Astrocyte (in vitro differentiated cells and primary cell): Measurements from ENCODE around the gene SLC16A6. TPM values are rescaled to one million over a fixed set of nuclear protein-coding genes. Genes with fewer than 3 reads are reported as not detected.

Experiments used
- DNase-seq: peaks from one replicate; pipeline ENCODE4 v3.0.0-alpha.2; 2010; ENCODE audit warnings: low read depth
- FAIRE-seq: peaks from 2 replicates; lab custom pipeline; 2011; peaks lifted over from hg19 to GRCh38; lab: Jason Lieb, UNC
- H2AFZ ChIP-seq: 2 replicates; pipeline ENCODE4 v1.6.0; 2012; ENCODE audit warnings: low read depth, low read length, inconsistent platforms
- H3K27ac ChIP-seq: 2 replicates; pipeline ENCODE4 v1.5.1; 2011; ENCODE audit warnings: low read depth, low read length, inconsistent platforms
- H3K27me3 ChIP-seq: 2 replicates; pipeline ENCODE4 v1.6.0; 2011; ENCODE audit warnings: low read length, inconsistent platforms; ENCODE audit not compliant: insufficient read depth
- H3K36me3 ChIP-seq: 2 replicates; pipeline ENCODE4 v1.5.1; 2011; ENCODE audit warnings: low read length, inconsistent platforms; ENCODE audit not compliant: insufficient read depth
- H3K4me1 ChIP-seq: 2 replicates; pipeline ENCODE4 v1.5.1; 2011; ENCODE audit warnings: low read length, inconsistent platforms; ENCODE audit not compliant: insufficient read depth
- H3K4me2 ChIP-seq: 2 replicates; pipeline ENCODE4 v1.6.0; 2012; ENCODE audit warnings: low read length, inconsistent platforms
- H3K4me3 ChIP-seq: 2 replicates; pipeline ENCODE4 v1.5.1; 2011; ENCODE audit warnings: low read depth, mild to moderate bottlenecking, low read length, inconsistent platforms; ENCODE audit not compliant: insufficient read depth
- H3K79me2 ChIP-seq: 2 replicates; pipeline ENCODE4 v1.6.0; 2012; ENCODE audit warnings: mild to moderate bottlenecking, low read length, inconsistent platforms; ENCODE audit not compliant: insufficient read depth
- H3K9ac ChIP-seq: 2 replicates; pipeline ENCODE4 v1.6.0; 2012; ENCODE audit warnings: mild to moderate bottlenecking, low read length, inconsistent platforms
- H3K9me3 ChIP-seq: 2 replicates; pipeline ENCODE4 v1.5.1; 2012; ENCODE audit warnings: low read depth, mild to moderate bottlenecking, low read length, inconsistent platforms; ENCODE audit not compliant: insufficient read depth
- H4K20me1 ChIP-seq: 2 replicates; pipeline ENCODE4 v1.6.0; 2012; ENCODE audit warnings: low read length, inconsistent platforms; ENCODE audit not compliant: insufficient read depth
- H3K27ac Mint-ChIP-seq: one replicate; pipeline ENCODE4 v1.8.0; 2021; ENCODE audit warnings: mild to moderate bottlenecking, mixed read lengths; ENCODE audit not compliant: unreplicated experiment
- H3K27me3 Mint-ChIP-seq: one replicate; pipeline ENCODE4 v1.8.0; 2021; ENCODE audit warnings: low read depth, mixed read lengths; ENCODE audit not compliant: unreplicated experiment
- H3K36me3 Mint-ChIP-seq: one replicate; pipeline ENCODE4 v1.8.0; 2021; ENCODE audit warnings: low read depth, mixed read lengths; ENCODE audit not compliant: unreplicated experiment
- H3K4me1 Mint-ChIP-seq: one replicate; pipeline ENCODE4 v1.8.0; 2021; ENCODE audit warnings: low read depth, mixed read lengths; ENCODE audit not compliant: unreplicated experiment
- H3K4me3 Mint-ChIP-seq: one replicate; pipeline ENCODE4 v1.8.0; 2021; ENCODE audit warnings: mild to moderate bottlenecking, moderate library complexity, mixed read lengths; ENCODE audit not compliant: unreplicated experiment
- H3K9me3 Mint-ChIP-seq: one replicate; pipeline ENCODE4 v1.8.0; 2021; ENCODE audit warnings: mild to moderate bottlenecking, mixed read lengths; ENCODE audit not compliant: unreplicated experiment
- CTCF ChIP-seq: IDR thresholded peaks from 2 replicates; pipeline ENCODE4 v1.5.1; 2011; ENCODE audit warnings: low read depth, mild to moderate bottlenecking, inconsistent platforms, low read length, moderate library complexity; ENCODE audit not compliant: insufficient read depth
- EZH2 ChIP-seq: IDR thresholded peaks from 2 replicates; pipeline ENCODE4 v1.6.1; 2012; ENCODE audit warnings: mild to moderate bottlenecking, low read length, inconsistent platforms; ENCODE audit not compliant: insufficient read depth
- total RNA-seq: library from RNA; stranded (reverse); gene quantifications from 2 replicates; pipeline ENCODE4 v1.2.1, GENCODE V29; 2021

SLC16A6 gene
- total RNA-seq, 1 donor from 2014 or later, result 0.34 TPM

- Mint-ChIP-seq H3K4me1 (no peaks in the 10 kb centered on the region), H3K4me3 (no peak overlapping the region), H3K9me3 (peaks cover 8% of the 10 kb centered on the region), H3K36me3 (no peaks in the 10 kb centered on the region), H3K27me3 (peaks cover 7% of the 10 kb centered on the region), H3K27ac (no peak overlapping the region)
- no peak overlapping the region for H3K4me3 ChIP-seq
- no peaks in the 10 kb centered on the region for H3K9me3 ChIP-seq
- no peak overlapping the region for H3K27ac ChIP-seq
- TF ChIP-seq EZH2, result no peak
- no peak for TF ChIP-seq CTCF
- DNase-seq (no peak), FAIRE-seq (no peak)
- H3K36me3 ChIP-seq, result no peaks in the 10 kb centered on the region
- no peaks in the 10 kb centered on the region for H3K79me2 ChIP-seq
- no peaks in the 10 kb centered on the region for H3K27me3 ChIP-seq
- H2AFZ ChIP-seq, result no peak overlapping the region
- H3K9ac ChIP-seq, result no peak overlapping the region
- no peaks in the 10 kb centered on the region for H4K20me1 ChIP-seq
- H3K4me1 ChIP-seq, result peaks cover 9% of the 10 kb centered on the region
- H3K4me2 ChIP-seq, result peak overlapping the region; percentile 19
These were observed 10.6 kb upstream of the SLC16A6 start for GRCh38 chr17:68301438-68301959.

GRCh38 chr17:68299817-68300216 lies 8.9 kb upstream of the SLC16A6 start:
- Histone ChIP-seq H3K27ac (no peak overlapping the region), H3K9ac (no peak overlapping the region), H3K36me3 (no peaks in the 10 kb centered on the region), H3K9me3 (no peaks in the 10 kb centered on the region), H3K79me2 (no peaks in the 10 kb centered on the region), H2AFZ (no peak overlapping the region), H3K4me1 (peaks cover 9% of the 10 kb centered on the region), H3K4me2 (no peak overlapping the region), H3K4me3 (no peak overlapping the region), H3K27me3 (no peaks in the 10 kb centered on the region), H4K20me1 (no peaks in the 10 kb centered on the region)
- Mint-ChIP-seq H3K27ac (no peak overlapping the region), H3K4me1 (no peaks in the 10 kb centered on the region), H3K4me3 (no peak overlapping the region), H3K9me3 (peaks cover 6% of the 10 kb centered on the region), H3K36me3 (no peaks in the 10 kb centered on the region), H3K27me3 (peaks cover 13% of the 10 kb centered on the region)
- FAIRE-seq (no peak), DNase-seq (no peak)
- TF ChIP-seq EZH2 (no peak), CTCF (no peak)

- Mint-ChIP-seq H3K36me3 (no peaks in the 10 kb centered on the region), H3K27me3 (peaks cover 20% of the 10 kb centered on the region), H3K27ac (no peak overlapping the region), H3K4me1 (no peaks in the 10 kb centered on the region), H3K4me3 (no peak overlapping the region), H3K9me3 (peaks cover 6% of the 10 kb centered on the region)
- no peaks in the 10 kb centered on the region for H3K36me3 ChIP-seq
- no peak overlapping the region for H3K4me3 ChIP-seq
- H4K20me1 ChIP-seq, result no peaks in the 10 kb centered on the region
- H3K27ac ChIP-seq, result no peak overlapping the region
- no peaks in the 10 kb centered on the region for H3K79me2 ChIP-seq
- no peak for FAIRE-seq
- H3K9me3 ChIP-seq, result no peaks in the 10 kb centered on the region
- no peak for TF ChIP-seq EZH2
- TF ChIP-seq CTCF, result no peak
- H3K4me2 ChIP-seq, result no peak overlapping the region
- no peaks in the 10 kb centered on the region for H3K27me3 ChIP-seq
- no peak overlapping the region for H2AFZ ChIP-seq
- H3K9ac ChIP-seq, result no peak overlapping the region
- DNase-seq, result no peak
- peaks cover 9% of the 10 kb centered on the region for H3K4me1 ChIP-seq
These were observed 7.7 kb upstream of the SLC16A6 start for GRCh38 chr17:68298601-68299000.
